MM.1S (cell line): ENCODE measurements around the gene TEX2.

Experiments
- DNase-seq: peaks from one replicate; pipeline ENCODE4 v3.0.0-alpha.2; 2015
- H2AFZ ChIP-seq: fragments of 300-600 bp; sonication (generic); 2 replicates; pipeline ENCODE4 v1.6.0; 2016; ENCODE audit warnings: antibody characterized with exemption, low read length
- H3F3A ChIP-seq: fragments of 300-600 bp; sonication (generic); 2 replicates; pipeline ENCODE4 v1.6.1; 2016; ENCODE audit warnings: mild to moderate bottlenecking, antibody characterized with exemption, low read length, moderate library complexity, mixed read lengths; ENCODE audit not compliant: insufficient read depth
- H3K27ac ChIP-seq: fragments of 300-600 bp; sonication (generic); 2 replicates; pipeline ENCODE4 v1.5.1; 2016; ENCODE audit warnings: mild to moderate bottlenecking, low read length
- H3K27me3 ChIP-seq: fragments of 300-600 bp; sonication (generic); replicated peaks from 2 replicates; pipeline ENCODE4 v1.6.0; 2016; ENCODE audit warnings: low read length; ENCODE audit not compliant: insufficient read depth
- H3K36me3 ChIP-seq: fragments of 300-600 bp; sonication (generic); replicated peaks from 2 replicates; pipeline ENCODE4 v1.6.1; 2016; ENCODE audit warnings: mild to moderate bottlenecking, low read length, mixed read lengths; ENCODE audit not compliant: insufficient read depth
- H3K4me1 ChIP-seq: fragments of 300-600 bp; sonication (generic); 2 replicates; pipeline ENCODE4 v1.6.1; 2016; ENCODE audit warnings: low read length, mixed read lengths
- H3K4me2 ChIP-seq: fragments of 300-600 bp; sonication (generic); 2 replicates; pipeline ENCODE4 v1.6.0; 2016; ENCODE audit warnings: low read depth, low read length
- H3K4me3 ChIP-seq: fragments of 300-600 bp; sonication (generic); 2 replicates; pipeline ENCODE4 v1.5.1; 2016; ENCODE audit warnings: low read length, mixed read lengths
- H3K79me2 ChIP-seq: fragments of 300-600 bp; sonication (generic); 2 replicates; pipeline ENCODE4 v1.6.1; 2016; ENCODE audit warnings: mixed run types, low read length, mixed read lengths
- H3K9ac ChIP-seq: fragments of 300-600 bp; sonication (generic); 2 replicates; pipeline ENCODE4 v1.6.1; 2016; ENCODE audit warnings: low read length, mixed read lengths
- H3K9me2 ChIP-seq: fragments of 300-600 bp; sonication (generic); replicated peaks from 2 replicates; pipeline ENCODE4 v1.6.1; 2016; ENCODE audit warnings: mild to moderate bottlenecking, low read length, mixed read lengths; ENCODE audit not compliant: insufficient read depth
- H3K9me3 ChIP-seq: fragments of 300-600 bp; sonication (generic); replicated peaks from 2 replicates; pipeline ENCODE4 v1.6.1; 2016; ENCODE audit warnings: mild to moderate bottlenecking, low read length, mixed read lengths; ENCODE audit not compliant: insufficient read depth
- H4K20me1 ChIP-seq: fragments of 300-600 bp; sonication (generic); 2 replicates; pipeline ENCODE4 v1.6.1; 2016; ENCODE audit warnings: mild to moderate bottlenecking, low read length, moderate library complexity, mixed read lengths; ENCODE audit not compliant: insufficient read depth
- CTCF ChIP-seq: fragments of 300-600 bp; sonication (generic); IDR thresholded peaks from 2 replicates; pipeline ENCODE4 v1.5.1; 2016; ENCODE audit warnings: antibody characterized with exemption, low read length, mixed read lengths
- EZH2 ChIP-seq: fragments of 300-600 bp; sonication (generic); optimal IDR thresholded peaks from 2 replicates; pipeline ENCODE3; 2017; ENCODE audit warnings: low read depth, mild to moderate bottlenecking, antibody characterized with exemption, low read length, mixed read lengths
- EZH2phosphoT487 ChIP-seq: fragments of 300-600 bp; sonication (generic); IDR thresholded peaks from 2 replicates; pipeline ENCODE4 v1.6.1; 2018; ENCODE audit warnings: antibody characterized with exemption, low read length

The TEX2 gene

GRCh38 chr17:64109400-64109799, 153.7 kb downstream of the TEX2 start:
- peak overlapping the region; percentile 90; the same call in 1 of the 2 replicates for H3K27ac ChIP-seq
- H3K9me3 ChIP-seq: no peaks in the 10 kb centered on the region
- peak overlapping the region; percentile 8; the same call in 1 of the 2 replicates for H3K4me2 ChIP-seq
- no peak overlapping the region for H3K9ac ChIP-seq
- peaks cover 100% of the 10 kb centered on the region for H3K79me2 ChIP-seq
- peaks cover 4% of the 10 kb centered on the region; the same call in 1 of the 2 replicates for H4K20me1 ChIP-seq
- no peaks in the 10 kb centered on the region for H3K27me3 ChIP-seq
- no peak overlapping the region for H3K4me3 ChIP-seq
- peaks cover 79% of the 10 kb centered on the region for H3K4me1 ChIP-seq
- peaks cover 73% of the 10 kb centered on the region for H3F3A ChIP-seq
- H3K36me3 ChIP-seq: peaks cover 7% of the 10 kb centered on the region; the same call in 1 of the 2 replicates
- no peak overlapping the region for H2AFZ ChIP-seq
- DNase-seq: no peak
- H3K9me2 ChIP-seq: no peaks in the 10 kb centered on the region
- TF ChIP-seq CTCF (no peak), EZH2 (no peak), EZH2phosphoT487 (no peak)

GRCh38 chr17:64107500-64108236, 155.4 kb downstream of the TEX2 start:
- Histone ChIP-seq H3K9me3 (no peaks in the 10 kb centered on the region), H4K20me1 (0 out of 2 replicates have a peak, but pooled peaks cover 4% of the 10 kb centered on the region), H3K27ac (peak overlapping the region; percentile 90; the same call in 1 of the 2 replicates), H3K4me3 (no peak overlapping the region), H3K4me1 (peaks cover 90% of the 10 kb centered on the region), H3K9me2 (no peaks in the 10 kb centered on the region), H3F3A (peaks cover 86% of the 10 kb centered on the region), H3K79me2 (peaks cover 95% of the 10 kb centered on the region), H3K4me2 (peak overlapping the region; percentile 40), H3K27me3 (no peaks in the 10 kb centered on the region), H3K9ac (peak overlapping the region; percentile 9; the same call in 1 of the 2 replicates), H2AFZ (no peak overlapping the region), H3K36me3 (peaks cover 6% of the 10 kb centered on the region; the same call in 1 of the 2 replicates)
- TF ChIP-seq CTCF: no peak
- no peak for TF ChIP-seq EZH2
- no peak for TF ChIP-seq EZH2phosphoT487
- DNase-seq: no peak

GRCh38 chr17:64106918-64107317, 156.1 kb downstream of the TEX2 start:
- H3K27me3 ChIP-seq: no peaks in the 10 kb centered on the region
- H4K20me1 ChIP-seq: 0 out of 2 replicates have a peak, but pooled peaks cover 4% of the 10 kb centered on the region
- H2AFZ ChIP-seq: no peak overlapping the region
- H3K4me3 ChIP-seq: no peak overlapping the region
- no peak overlapping the region for H3K9ac ChIP-seq
- no peaks in the 10 kb centered on the region for H3K36me3 ChIP-seq
- H3K79me2 ChIP-seq: peaks cover 95% of the 10 kb centered on the region
- H3K4me1 ChIP-seq: peaks cover 90% of the 10 kb centered on the region
- peaks cover 93% of the 10 kb centered on the region for H3F3A ChIP-seq
- DNase-seq: no peak
- H3K9me3 ChIP-seq: no peaks in the 10 kb centered on the region
- TF ChIP-seq CTCF (no peak), EZH2phosphoT487 (no peak), EZH2 (no peak)
- peak overlapping the region; percentile 90; the same call in 1 of the 2 replicates for H3K27ac ChIP-seq
- H3K4me2 ChIP-seq: peak overlapping the region; percentile 40; the same call in 1 of the 2 replicates
- no peaks in the 10 kb centered on the region for H3K9me2 ChIP-seq
